ENCODE results near the gene MUS81. TPM values are rescaled to one million over a fixed set of nuclear protein-coding genes. Genes with fewer than 3 reads are reported as not detected.
A peak's percentile ranks its signal among the peaks of the same experiment; 100 is the strongest.

MUS81 gene
- total and polyA plus RNA-seq, 2 of the 13 experiments (the other 11 are each of a cell fraction or from before 2014, with no cell fraction given), result 25.6 to 30.2 TPM

DNA sequence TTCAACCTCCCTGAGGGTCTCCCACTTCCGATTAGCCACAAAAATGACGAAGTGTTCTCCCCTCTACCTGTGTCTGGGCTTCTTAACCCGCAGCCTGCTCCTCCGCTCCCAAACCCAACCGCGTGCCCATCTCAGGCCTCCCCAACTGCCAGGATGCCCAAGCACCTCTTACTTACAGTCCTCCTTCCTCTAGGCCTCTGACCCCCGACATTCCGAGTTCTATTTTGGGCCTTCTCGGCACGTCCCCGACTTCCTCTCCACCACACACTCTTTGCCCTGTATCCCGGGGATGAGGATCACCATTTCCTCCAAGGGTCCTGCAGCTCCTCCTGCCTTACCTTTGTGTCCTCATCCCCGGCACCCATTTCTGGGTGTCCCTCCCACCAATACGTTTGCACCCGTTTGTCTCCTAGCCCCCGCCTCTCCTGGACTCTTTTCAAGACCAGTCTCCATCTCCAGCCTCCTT, 388 bp upstream of the MUS81 start (continued):
- TF ChIP-seq ZFP91 (CRISPR knock-in tag; IDR thresholded peaks at IDR 0.05; ENCODE audit: borderline replicate concordance) (no peak), PHF8 (CRISPR knock-in tag; IDR thresholded peaks at IDR 0.05) (no peak), KDM4B (CRISPR knock-in tag; IDR thresholded peaks at IDR 0.05) (no peak), TARDBP (CRISPR knock-in tag; IDR thresholded peaks at IDR 0.05) (peak; percentile 28; the same call in 1 of the 2 replicates), RBM22 (optimal IDR thresholded peaks at IDR 0.05; ENCODE audit: low read length) (no peak), MED1 (CRISPR knock-in tag; IDR thresholded peaks at IDR 0.05) (no peak), IRF2 (CRISPR knock-in tag; IDR thresholded peaks at IDR 0.05) (no peak), SP2 (CRISPR knock-in tag; IDR thresholded peaks at IDR 0.05) (peak; percentile 12; the same call in 1 of the 2 replicates), FOSL1 (CRISPR knock-in tag; IDR thresholded peaks at IDR 0.05; ENCODE audit: borderline replicate concordance) (no peak), SKI (IDR thresholded peaks at IDR 0.05; ENCODE audit: partially characterized antibody) (no peak), HNF4G (IDR thresholded peaks at IDR 0.05; ENCODE audit: borderline replicate concordance, low read depth, low read length) (no peak), HNF4G (CRISPR knock-in tag; IDR thresholded peaks at IDR 0.05; ENCODE audit: borderline replicate concordance, low read depth) (no peak), BHLHE40 (IDR thresholded peaks at IDR 0.05; ENCODE audit: low read length) (0 out of 2 replicates have a peak, but pooled peaks have one; percentile 7), HNF1B (CRISPR knock-in tag; IDR thresholded peaks at IDR 0.05) (peak; percentile 13; the same call in 1 of the 2 replicates), ZBTB25 (CRISPR knock-in tag; IDR thresholded peaks at IDR 0.05) (no peak), PLSCR1 (CRISPR knock-in tag; IDR thresholded peaks at IDR 0.05; ENCODE audit: borderline replicate concordance) (no peak), ZNF550 (CRISPR knock-in tag; IDR thresholded peaks at IDR 0.05; ENCODE audit: borderline replicate concordance) (0 out of 2 replicates have a peak, but pooled peaks have one; percentile 49), SKIL (CRISPR knock-in tag; IDR thresholded peaks at IDR 0.05; ENCODE audit: borderline replicate concordance) (no peak), AKAP8 (CRISPR knock-in tag; IDR thresholded peaks at IDR 0.05) (peak; percentile 34; the same call in 1 of the 2 replicates), TOPORS (CRISPR knock-in tag; IDR thresholded peaks at IDR 0.05) (no peak)
- TF ChIP-seq, protein P1, sequence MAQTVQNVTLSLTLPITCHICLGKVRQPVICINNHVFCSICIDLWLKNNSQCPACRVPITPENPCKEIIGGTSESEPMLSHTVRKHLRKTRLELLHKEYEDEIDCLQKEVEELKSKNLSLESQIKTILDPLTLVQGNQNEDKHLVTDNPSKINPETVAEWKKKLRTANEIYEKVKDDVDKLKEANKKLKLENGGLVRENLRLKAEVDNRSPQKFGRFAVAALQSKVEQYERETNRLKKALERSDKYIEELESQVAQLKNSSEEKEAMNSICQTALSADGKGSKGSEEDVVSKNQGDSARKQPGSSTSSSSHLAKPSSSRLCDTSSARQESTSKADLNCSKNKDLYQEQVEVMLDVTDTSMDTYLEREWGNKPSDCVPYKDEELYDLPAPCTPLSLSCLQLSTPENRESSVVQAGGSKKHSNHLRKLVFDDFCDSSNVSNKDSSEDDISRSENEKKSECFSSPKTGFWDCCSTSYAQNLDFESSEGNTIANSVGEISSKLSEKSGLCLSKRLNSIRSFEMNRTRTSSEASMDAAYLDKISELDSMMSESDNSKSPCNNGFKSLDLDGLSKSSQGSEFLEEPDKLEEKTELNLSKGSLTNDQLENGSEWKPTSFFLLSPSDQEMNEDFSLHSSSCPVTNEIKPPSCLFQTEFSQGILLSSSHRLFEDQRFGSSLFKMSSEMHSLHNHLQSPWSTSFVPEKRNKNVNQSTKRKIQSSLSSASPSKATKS (CRISPR knock-in tag; IDR thresholded peaks at IDR 0.05), result no peak

All from HepG2 (cell line).